B cell (primary cell): ENCODE results near the gene SLC44A4. TPM values are rescaled to one million over a fixed set of nuclear protein-coding genes. Genes with fewer than 3 reads are reported as not detected.

Experiments
- ATAC-seq: fragments of 200-7000 bp; cut with Tn5 transposase; one replicate; pipeline ENCODE4 v1.10.0; 2021; ENCODE audit warnings: low read depth, mild to moderate bottlenecking, moderate number of reproducible peaks, moderate library complexity
- CTCF ChIA-PET: fragments of 350-600 bp; sonication (Branson Sonifier 250); formaldehyde crosslinking; loops from one replicate; lab custom pipeline; 2021; ENCODE audit warnings: antibody characterized with exemption, inconsistent platforms; lab: Charles Lee
- POLR2A ChIA-PET: fragments of 350-600 bp; sonication (Branson Sonifier 250); formaldehyde crosslinking; loops from one replicate; lab custom pipeline; 2021; ENCODE audit warnings: antibody characterized with exemption; lab: Charles Lee
- DNase-seq: peaks from one replicate; pipeline ENCODE4 v3.0.0; 2013
- H2AFZ ChIP-seq: 2 replicates; pipeline ENCODE4 v1.6.1; 2012; ENCODE audit warnings: mild to moderate bottlenecking, low read depth, low read length; ENCODE audit not compliant: insufficient read depth, poor library complexity, severe bottlenecking
- H3K27ac ChIP-seq, 2 donors: 1 replicate in 1 of 2; 2 replicates in 1 of 2; pipeline ENCODE4 v1.5.1; 2012 to 2013; ENCODE audit warnings: low read length in 2 of 2, mild to moderate bottlenecking in 2 of 2, moderate library complexity in 1 of 2
- H3K27me3 ChIP-seq, 4 experiments: fragments of 200-600 bp in 1 of 4; sonication (generic) in 1 of 4; replicated peaks in 1 of 4; 1 replicate in 2 of 4; 2 replicates in 2 of 4; pipeline versions ENCODE4 v1.6.1 to v1.7.0; 2013 to 2016; ENCODE audit warnings: low read length in 3 of 4, mild to moderate bottlenecking in 2 of 4, mixed read lengths in 1 of 4, moderate library complexity in 1 of 4; ENCODE audit not compliant: insufficient read depth in 4 of 4, control insufficient read depth in 3 of 4; ENCODE audit errors: control extremely low read depth in 1 of 4
- H3K36me3 ChIP-seq, 2 experiments: replicated peaks in 1 of 2; 1 replicate in 1 of 2; 2 replicates in 1 of 2; pipeline versions ENCODE4 v1.6.1 to v1.7.1; 2013; ENCODE audit warnings: low read length in 1 of 2; ENCODE audit not compliant: insufficient read depth in 2 of 2, control insufficient read depth in 1 of 2; ENCODE audit errors: control extremely low read depth in 1 of 2, extremely low read depth in 1 of 2
- H3K4me1 ChIP-seq, 2 donors: fragments of 200-600 bp in 1 of 2; sonication (generic) in 1 of 2; 1 replicate in 1 of 2; 2 replicates in 1 of 2; pipeline versions ENCODE4 v1.5.1 to v1.6.1; 2013 to 2017; ENCODE audit warnings: low read length in 2 of 2; ENCODE audit not compliant: control insufficient read depth in 2 of 2, insufficient read depth in 2 of 2
- H3K4me2 ChIP-seq: replicated peaks from 2 replicates; pipeline ENCODE3; 2012; ENCODE audit warnings: mild to moderate bottlenecking, low read depth, low read length; ENCODE audit not compliant: poor library complexity, severe bottlenecking
- H3K4me3 ChIP-seq, 5 experiments: fragments of 200-600 bp in 1 of 5; sonication (generic) in 1 of 5; 1 replicate in 3 of 5; 2 replicates in 2 of 5; pipeline versions ENCODE4 v1.5.1 to v1.7.0; 2011 to 2016; ENCODE audit warnings: low read length in 4 of 5, mild to moderate bottlenecking in 4 of 5, low read depth in 2 of 5, control low read depth in 1 of 5, moderate library complexity in 1 of 5; ENCODE audit not compliant: insufficient read depth in 1 of 5; ENCODE audit errors: control extremely low read depth in 1 of 5, extremely low read depth in 1 of 5
- H3K79me2 ChIP-seq: fragments of 200-600 bp; sonication (generic); one replicate; pipeline ENCODE4 v1.6.0; 2016; ENCODE audit warnings: low read length; ENCODE audit not compliant: control insufficient read depth, insufficient read depth
- H3K9ac ChIP-seq: fragments of 200-600 bp; sonication (generic); 2 replicates; pipeline ENCODE4 v1.6.1; 2017; ENCODE audit warnings: mild to moderate bottlenecking, low read length, moderate library complexity
- H3K9me3 ChIP-seq, 3 donors: one replicate each; pipeline versions ENCODE4 v1.6.1 to v1.7.1; 2013; ENCODE audit warnings: low read length in 2 of 3; ENCODE audit not compliant: control insufficient read depth in 2 of 3, insufficient read depth in 1 of 3; ENCODE audit errors: control extremely low read depth in 1 of 3
- H4K20me1 ChIP-seq: 2 replicates; pipeline ENCODE4 v1.6.0; 2012; ENCODE audit warnings: mild to moderate bottlenecking, low read length; ENCODE audit not compliant: insufficient read depth, control insufficient read depth, poor library complexity, severe bottlenecking
- H3K27ac Mint-ChIP-seq: one replicate; pipeline ENCODE4 v1.8.0; 2021; ENCODE audit warnings: mixed read lengths
- H3K27me3 Mint-ChIP-seq: one replicate; pipeline ENCODE4 v1.8.0; 2021; ENCODE audit warnings: mixed read lengths
- H3K4me1 Mint-ChIP-seq: one replicate; pipeline ENCODE4 v1.8.0; 2021; ENCODE audit warnings: mixed read lengths
- H3K4me3 Mint-ChIP-seq: one replicate; pipeline ENCODE4 v1.8.0; 2021; ENCODE audit warnings: mixed read lengths
- H3K9me3 Mint-ChIP-seq: one replicate; pipeline ENCODE4 v1.8.0; 2022; ENCODE audit warnings: mixed read lengths; ENCODE audit not compliant: insufficient read depth
- CTCF ChIP-seq: fragments of 200-600 bp; IDR thresholded peaks from one replicate; pipeline ENCODE4 v1.8.0; 2022; ENCODE audit warnings: antibody characterized with exemption, mild to moderate bottlenecking
- EZH2 ChIP-seq: IDR thresholded peaks from 2 replicates; pipeline ENCODE4 v1.6.1; 2012; ENCODE audit warnings: borderline replicate concordance, low read depth, mild to moderate bottlenecking, moderate library complexity, low read length; ENCODE audit not compliant: insufficient read depth, poor library complexity, severe bottlenecking
- WGBS: methylation state at CpG from one replicate; pipeline ENCODE4 v1.1.5; 2013; ENCODE audit warnings: missing lambda C conversion rate; ENCODE audit not compliant: insufficient coverage; 5-methylcytosine and 5-hydroxymethylcytosine counted together
- intact Hi-C: fragments of 100-400 bp; cut with micrococcal nuclease; formaldehyde crosslinking; loops from one replicate; pipeline ENCODE4 v1.10.0; 2022
- polyA plus RNA-seq: library from polyadenylated mRNA; depleted of rRNA; stranded (reverse); fragments of >200 nt; gene quantifications from 2 replicates; pipeline ENCODE4 v1.2.3, GENCODE V29; 2012
- total RNA-seq, 2 donors: library from RNA; stranded (reverse); fragments of 120-200 nt in 1 of 2; gene quantifications; 1 replicate in 1 of 2; 2 replicates in 1 of 2; pipeline versions ENCODE4 v1.2.3 to v1.2.4, GENCODE V29; 2013 to 2022

The SLC44A4 gene
- total and polyA plus RNA-seq, 2 donors (not counting 1 experiment from before 2014, with no cell fraction given) = not detected

- Histone ChIP-seq H3K4me1 (peaks cover 22 to 42% of the 10 kb centered on the region in 2 donors), H3K9ac (peak overlapping the region; percentile 79), H3K4me3 (peak overlapping the region; percentile 69 to 93 (median 80)), H4K20me1 (peaks cover 5% of the 10 kb centered on the region), H3K4me2 (peak overlapping the region; percentile 87), H3K9me3 (no peaks in the 10 kb centered on the region), H3K36me3 (no peaks in the 10 kb centered on the region), H3K79me2 (peaks cover 16% of the 10 kb centered on the region), H3K27me3 (no peaks in the 10 kb centered on the region), H3K27ac (peak overlapping the region; percentile 87 to 89), H2AFZ (peak overlapping the region; percentile 80)
- Mint-ChIP-seq H3K27me3 (no peaks in the 10 kb centered on the region), H3K27ac (peak overlapping the region; percentile 96), H3K4me1 (peaks cover 37% of the 10 kb centered on the region), H3K9me3 (no peaks in the 10 kb centered on the region), H3K4me3 (peak overlapping the region; percentile 85)
- ATAC-seq = peak; percentile 12
- intact Hi-C loops = no loop called here
- no peak for TF ChIP-seq CTCF
- no peak for TF ChIP-seq EZH2
- ChIA-PET POLR2A (interaction anchor here (0.6 to 1.7 kb wide), 10 partner anchors 8 to 666 kb away, joined by 3 to 7 read pairs (median 4); partner anchors contain the start of genes ABHD16A, BAG6, HSPA1A and HSPA1L), CTCF (interaction anchor here (0.9 to 2.0 kb wide), 5 partner anchors 12 to 275 kb away, joined by 3 to 13 read pairs (median 5); partner anchors contain the start of genes DDAH2, HSPA1A, HSPA1L and VARS1)
- WGBS = 3% methylated on average over 11 of the region's 13 CpGs
- no peak for DNase-seq
Observed at GRCh38 chr6:31826793-31827285, 52.0 kb downstream of the SLC44A4 start.

- Mint-ChIP-seq H3K4me1 (peaks cover 36% of the 10 kb centered on the region), H3K9me3 (no peaks in the 10 kb centered on the region), H3K27me3 (no peaks in the 10 kb centered on the region), H3K4me3 (peak overlapping the region; percentile 26), H3K27ac (peak overlapping the region; percentile 96)
- Histone ChIP-seq H3K27me3 (no peaks in the 10 kb centered on the region), H3K9ac (no peak overlapping the region), H4K20me1 (peaks cover 5% of the 10 kb centered on the region), H3K36me3 (no peaks in the 10 kb centered on the region), H3K4me1 (peaks cover 22 to 43% of the 10 kb centered on the region in 2 donors), H3K27ac (no peak overlapping the region), H3K79me2 (peaks cover 4% of the 10 kb centered on the region), H3K4me3 (no peak overlapping the region), H3K4me2 (no peak overlapping the region), H2AFZ (no peak overlapping the region), H3K9me3 (no peaks in the 10 kb centered on the region)
- DNase-seq (no peak), ATAC-seq (no peak)
- ChIA-PET CTCF (interaction anchor here (1.1 kb wide), 1 partner anchor 11 kb away, joined by 3 read pairs; the partner anchor contains the start of genes HSPA1A and HSPA1L), POLR2A (interaction anchor here (1.5 kb wide), 1 partner anchor 10 kb away, joined by 4 read pairs; no protein-coding TSS in a partner anchor)
- TF ChIP-seq EZH2 = no peak
- no peak for TF ChIP-seq CTCF
- no CpG with 5 or more reads among the region's 4 CpGs for WGBS
- intact Hi-C loops = no loop called here
Observed at GRCh38 chr6:31825553-31825952, 53.2 kb downstream of the SLC44A4 start.
